Type B pancreatic cell (in vitro differentiated cells): ENCODE results near the gene AKAP13. TPM values are rescaled to one million over a fixed set of nuclear protein-coding genes. Genes with fewer than 3 reads are reported as not detected.

Experiments used
- DNase-seq: peaks from one replicate; pipeline ENCODE4 v3.0.0; 2021; ENCODE audit warnings: mixed read lengths; ENCODE audit not compliant: unreplicated experiment; ENCODE audit errors: extremely low spot score
- H3K27ac Mint-ChIP-seq: 2 replicates; pipeline ENCODE4 v1.8.0; 2021; ENCODE audit warnings: mild to moderate bottlenecking, mixed read lengths
- H3K27me3 Mint-ChIP-seq: 2 replicates; pipeline ENCODE4 v1.8.0; 2021; ENCODE audit warnings: mixed read lengths
- H3K36me3 Mint-ChIP-seq: 2 replicates; pipeline ENCODE4 v1.8.0; 2021; ENCODE audit warnings: mixed read lengths
- H3K4me1 Mint-ChIP-seq: one replicate; pipeline ENCODE4 v1.8.0; 2021; ENCODE audit warnings: mixed read lengths; ENCODE audit not compliant: unreplicated experiment
- H3K4me3 Mint-ChIP-seq: 2 replicates; pipeline ENCODE4 v1.8.0; 2021; ENCODE audit warnings: mild to moderate bottlenecking, mixed read lengths
- H3K9me3 Mint-ChIP-seq: 2 replicates; pipeline ENCODE4 v1.8.0; 2021; ENCODE audit warnings: mixed read lengths
- total RNA-seq: library from RNA; stranded (reverse); gene quantifications from 2 replicates; pipeline ENCODE4 v1.2.1, GENCODE V29; 2021; ENCODE audit warnings: low replicate concordance
- TF ChIP-seq, protein P1 (sequence below): fragments of 200-600 bp; sonication (generic); conservative IDR thresholded peaks from 2 replicates; pipeline ENCODE4 v1.5.0; 2021; ENCODE audit warnings: antibody characterized with exemption, mild to moderate bottlenecking

The AKAP13 gene
- total RNA-seq, 1 donor from 2014 or later, result 75.7 TPM

DNA sequence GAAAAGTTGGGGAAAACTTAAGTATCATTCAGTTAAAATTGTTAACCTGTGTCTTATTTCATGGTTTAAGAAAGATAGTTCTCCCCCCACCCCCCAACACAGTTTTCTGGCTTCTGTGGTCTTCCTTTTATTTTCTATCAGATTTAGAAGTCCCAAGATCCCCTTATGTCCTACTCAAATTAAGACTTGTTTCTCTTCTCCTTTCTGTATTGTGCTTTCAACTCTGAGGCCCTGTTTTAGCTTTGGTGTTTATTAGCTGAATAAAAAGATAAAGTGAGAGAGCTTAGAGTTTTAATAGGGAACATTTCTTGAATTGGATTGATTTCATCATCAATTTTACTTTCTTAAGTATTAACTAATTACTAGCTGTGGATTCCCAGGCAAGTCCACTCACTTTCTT lies 62.6 kb downstream of the AKAP13 start:
- Mint-ChIP-seq H3K9me3 (peaks cover 5% of the 10 kb centered on the region), H3K4me1 (peaks cover 22% of the 10 kb centered on the region), H3K36me3 (peaks cover 10% of the 10 kb centered on the region), H3K4me3 (no peak overlapping the region), H3K27ac (peak overlapping the region; percentile 79), H3K27me3 (no peaks in the 10 kb centered on the region)
- TF ChIP-seq, protein P1, sequence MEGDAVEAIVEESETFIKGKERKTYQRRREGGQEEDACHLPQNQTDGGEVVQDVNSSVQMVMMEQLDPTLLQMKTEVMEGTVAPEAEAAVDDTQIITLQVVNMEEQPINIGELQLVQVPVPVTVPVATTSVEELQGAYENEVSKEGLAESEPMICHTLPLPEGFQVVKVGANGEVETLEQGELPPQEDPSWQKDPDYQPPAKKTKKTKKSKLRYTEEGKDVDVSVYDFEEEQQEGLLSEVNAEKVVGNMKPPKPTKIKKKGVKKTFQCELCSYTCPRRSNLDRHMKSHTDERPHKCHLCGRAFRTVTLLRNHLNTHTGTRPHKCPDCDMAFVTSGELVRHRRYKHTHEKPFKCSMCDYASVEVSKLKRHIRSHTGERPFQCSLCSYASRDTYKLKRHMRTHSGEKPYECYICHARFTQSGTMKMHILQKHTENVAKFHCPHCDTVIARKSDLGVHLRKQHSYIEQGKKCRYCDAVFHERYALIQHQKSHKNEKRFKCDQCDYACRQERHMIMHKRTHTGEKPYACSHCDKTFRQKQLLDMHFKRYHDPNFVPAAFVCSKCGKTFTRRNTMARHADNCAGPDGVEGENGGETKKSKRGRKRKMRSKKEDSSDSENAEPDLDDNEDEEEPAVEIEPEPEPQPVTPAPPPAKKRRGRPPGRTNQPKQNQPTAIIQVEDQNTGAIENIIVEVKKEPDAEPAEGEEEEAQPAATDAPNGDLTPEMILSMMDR, result no peak
- no peak for DNase-seq

DNA sequence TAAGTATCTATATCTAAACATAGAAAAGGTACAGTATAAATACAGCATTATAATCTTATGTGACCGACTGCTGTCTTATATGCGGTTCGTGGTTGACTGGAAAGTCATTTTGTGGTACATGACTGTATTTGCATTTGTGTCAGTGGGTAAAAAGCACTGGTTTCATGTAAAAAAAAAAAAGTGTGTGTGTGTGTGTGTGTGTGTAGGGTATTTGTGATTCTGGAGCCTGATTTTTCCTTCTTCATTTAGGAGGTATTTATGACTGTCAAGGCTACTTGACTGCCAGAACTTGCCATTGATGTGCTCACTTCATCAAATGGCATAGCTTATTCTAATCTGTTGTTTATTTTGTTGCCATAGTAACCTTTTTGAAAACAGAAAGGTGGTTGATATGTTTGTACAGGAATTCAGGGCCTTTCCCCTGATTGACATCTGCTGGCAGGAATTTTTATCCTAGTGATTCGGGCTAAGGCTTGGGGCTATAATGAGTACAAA lies 63.2 kb downstream of the AKAP13 start:
- Mint-ChIP-seq H3K27ac (peak overlapping the region; percentile 79), H3K9me3 (peaks cover 5% of the 10 kb centered on the region), H3K4me1 (peaks cover 22% of the 10 kb centered on the region), H3K36me3 (peaks cover 12% of the 10 kb centered on the region), H3K4me3 (peak overlapping the region; percentile 13), H3K27me3 (no peaks in the 10 kb centered on the region)
- no peak for DNase-seq
- TF ChIP-seq, protein P1, result no peak

DNA sequence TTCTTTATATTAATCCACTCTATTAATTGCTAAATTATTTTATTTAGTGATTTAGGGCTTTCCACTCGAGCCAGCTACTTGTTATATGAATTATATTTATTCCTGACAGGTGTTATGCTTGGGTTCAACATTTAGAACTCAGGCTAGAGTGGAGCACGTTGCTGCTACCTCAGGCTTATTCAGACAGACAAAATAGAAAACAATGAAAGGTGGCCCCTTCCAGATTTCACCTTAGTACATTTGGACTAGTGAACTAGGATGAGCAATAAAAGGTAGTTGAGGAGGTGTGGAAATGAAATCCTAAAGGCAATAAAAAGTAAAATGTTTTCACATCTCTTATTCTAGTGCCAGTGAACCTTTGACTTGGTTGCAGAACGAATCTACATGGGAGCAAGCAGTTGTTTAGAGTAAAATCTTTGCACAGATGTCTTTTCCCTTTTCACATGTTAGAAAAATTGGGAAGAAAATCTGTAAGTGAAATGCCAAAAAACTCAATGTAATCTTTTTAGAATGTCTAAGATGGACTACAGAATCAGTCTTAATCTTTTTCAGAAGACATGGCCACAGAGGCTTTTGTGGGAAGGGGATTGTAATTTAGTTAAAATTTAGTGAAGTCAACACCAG lies 63.8 kb downstream of the AKAP13 start:
- Mint-ChIP-seq H3K27ac (peak overlapping the region; percentile 79), H3K4me3 (no peak overlapping the region), H3K9me3 (peaks cover 7% of the 10 kb centered on the region), H3K27me3 (no peaks in the 10 kb centered on the region), H3K36me3 (peaks cover 14% of the 10 kb centered on the region), H3K4me1 (peaks cover 22% of the 10 kb centered on the region)
- no peak for DNase-seq
- TF ChIP-seq, protein P1, result no peak

DNA sequence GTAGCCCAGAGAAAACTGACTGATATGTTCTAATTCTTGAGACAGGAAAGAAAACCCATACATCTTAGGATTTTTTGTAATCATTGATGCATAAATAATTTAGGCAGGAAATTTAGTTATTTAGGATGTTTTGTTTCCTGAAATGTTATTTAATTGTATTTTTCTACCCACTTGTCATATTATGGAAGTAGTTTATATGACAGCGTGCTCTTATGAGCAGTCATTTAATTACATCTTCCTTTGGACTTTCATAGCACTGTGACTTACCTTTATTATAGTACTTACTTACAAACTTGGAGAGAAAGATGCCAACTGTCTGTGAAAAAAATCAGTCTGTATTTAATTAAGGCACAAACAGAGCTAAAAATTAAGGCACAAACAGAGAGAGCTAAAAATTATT lies 65.0 kb downstream of the AKAP13 start:
- H3K4me1 Mint-ChIP-seq, result peaks cover 22% of the 10 kb centered on the region
- TF ChIP-seq, protein P1, result no peak

DNA sequence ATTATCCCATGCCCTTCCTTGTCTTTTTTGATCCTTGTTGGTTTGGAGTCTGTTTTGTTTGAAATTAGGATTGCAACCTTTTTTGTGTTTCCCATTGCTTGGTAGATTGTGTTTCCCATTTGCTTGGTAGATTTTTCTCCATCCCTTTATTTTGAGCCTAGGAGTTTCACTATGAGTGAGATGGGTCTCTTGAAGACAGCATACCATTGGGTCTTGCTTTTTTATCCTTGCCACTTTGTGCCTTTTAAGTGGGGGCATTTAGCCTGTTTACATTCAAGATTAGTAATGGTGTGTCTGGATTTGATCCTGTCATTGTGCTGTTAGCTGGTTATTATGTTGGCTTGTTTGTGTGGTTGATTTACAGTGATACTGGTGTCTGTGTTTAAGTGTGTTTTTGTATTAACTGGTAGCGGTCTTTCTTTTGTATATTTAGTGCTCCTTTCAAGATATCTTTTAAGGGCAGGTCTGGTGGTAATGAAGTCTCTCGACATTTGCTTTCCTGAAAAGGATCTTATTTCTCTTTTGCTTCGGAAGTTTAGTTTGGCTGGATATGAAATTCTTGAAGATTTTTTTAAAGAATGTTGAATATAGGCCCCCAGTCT lies 70.8 kb downstream of the AKAP13 start:
- Mint-ChIP-seq H3K4me3 (no peak overlapping the region), H3K4me1 (peaks cover 16% of the 10 kb centered on the region), H3K36me3 (peaks cover 36% of the 10 kb centered on the region), H3K27ac (no peak overlapping the region), H3K9me3 (peaks cover 12% of the 10 kb centered on the region), H3K27me3 (no peaks in the 10 kb centered on the region)
- TF ChIP-seq, protein P1, result no peak
- DNase-seq, result no peak

More for the DNA sequence above, 65.0 kb downstream of the AKAP13 start:
- DNase-seq, result no peak
- Mint-ChIP-seq H3K9me3 (peaks cover 10% of the 10 kb centered on the region), H3K36me3 (peaks cover 24% of the 10 kb centered on the region), H3K4me3 (no peak overlapping the region), H3K27ac (no peak overlapping the region), H3K27me3 (no peaks in the 10 kb centered on the region)
